ENCODE data around the gene MAD1L1. TPM values are rescaled to one million over a fixed set of nuclear protein-coding genes. Genes with fewer than 3 reads are reported as not detected.

MAD1L1 gene
- total RNA-seq, 1 donor from 2014 or later, result 57.6 TPM

DNA sequence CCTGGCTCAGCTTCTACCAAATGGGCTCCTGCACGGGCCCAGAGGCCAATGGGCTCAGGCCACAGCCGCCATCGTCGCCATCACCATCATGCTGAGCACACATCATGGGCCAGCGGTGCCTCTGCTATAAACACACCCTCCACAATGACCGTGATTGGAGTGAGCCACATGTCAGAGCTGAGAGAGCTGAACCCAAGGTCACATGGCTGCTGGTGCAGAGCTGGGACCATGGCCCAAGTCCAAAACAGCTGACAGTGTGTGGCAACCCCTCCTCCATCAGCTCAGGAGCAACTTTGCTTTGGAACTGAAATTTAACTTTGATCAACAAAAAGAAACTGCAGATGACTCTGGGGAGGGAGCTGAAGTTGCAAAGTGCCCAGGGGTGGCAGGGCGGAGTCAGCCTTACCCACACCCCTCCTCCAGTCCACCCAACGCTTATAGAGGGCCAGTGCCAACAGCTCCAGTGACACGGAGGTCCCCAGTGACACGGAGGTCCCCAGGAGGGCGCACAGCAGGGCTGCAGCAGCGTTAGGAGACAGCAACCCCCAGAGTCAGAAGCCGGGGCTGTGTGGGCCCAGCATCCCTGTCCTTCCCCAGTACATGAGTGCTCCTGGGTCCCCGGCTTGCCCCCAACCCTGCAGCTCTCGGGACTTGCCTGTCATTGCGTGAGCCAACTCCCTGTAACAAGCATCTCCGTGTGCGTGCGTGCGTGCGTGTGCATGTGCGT is 313.0 kb downstream of the MAD1L1 start:
- peaks cover 15% of the 10 kb centered on the region for H3K27me3 Mint-ChIP-seq (ENCODE audit: unreplicated experiment)
- no peak for TF ChIP-seq CTCF (IDR thresholded peaks at IDR 0.05; ENCODE audit: partially characterized antibody, unreplicated experiment)
- no peaks in the 10 kb centered on the region for H3K36me3 Mint-ChIP-seq (ENCODE audit: unreplicated experiment)
- H3K4me1 Mint-ChIP-seq (ENCODE audit: low read depth, unreplicated experiment), result peaks cover 20% of the 10 kb centered on the region
- H3K27ac Mint-ChIP-seq (ENCODE audit: unreplicated experiment), result no peak overlapping the region
- no peak overlapping the region for H3K4me3 Mint-ChIP-seq (ENCODE audit: unreplicated experiment)
- DNase-seq, result no peak
- no peaks in the 10 kb centered on the region for H3K9me3 Mint-ChIP-seq (ENCODE audit: unreplicated experiment)

DNA sequence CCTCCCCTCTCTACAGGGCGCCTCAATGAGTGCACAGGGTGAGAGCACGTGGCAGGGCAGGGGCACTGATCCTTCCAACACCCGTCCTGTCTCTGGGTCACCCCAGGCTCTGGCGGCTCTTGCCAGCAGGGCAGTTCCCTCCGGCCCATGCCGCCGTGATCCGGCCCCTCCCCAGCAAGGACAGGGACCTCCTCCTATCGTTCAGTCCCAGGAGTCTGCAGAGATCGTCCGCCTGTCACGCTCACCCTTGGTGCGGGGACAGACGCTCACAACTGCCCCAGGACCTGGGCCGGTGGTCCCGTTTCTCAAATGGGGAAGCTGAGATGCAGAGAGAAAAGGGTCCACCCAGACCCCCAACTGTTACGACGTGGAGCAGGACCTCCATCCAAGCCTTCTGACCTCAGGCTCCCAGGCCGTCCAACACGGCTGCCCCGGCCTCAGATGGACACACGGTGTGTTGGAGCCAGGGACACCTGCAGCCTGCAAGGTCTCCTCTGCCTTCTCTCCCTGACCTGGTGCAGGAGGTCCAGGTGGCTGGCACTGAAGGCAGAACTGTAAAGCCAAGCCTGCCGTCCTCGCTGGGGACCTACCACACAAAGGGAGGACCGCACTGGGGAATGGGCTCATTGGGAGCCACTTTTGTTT is 313.7 kb downstream of the MAD1L1 start:
- Mint-ChIP-seq H3K4me1 (ENCODE audit: low read depth, unreplicated experiment) (peaks cover 20% of the 10 kb centered on the region), H3K27ac (ENCODE audit: unreplicated experiment) (no peak overlapping the region), H3K4me3 (ENCODE audit: unreplicated experiment) (no peak overlapping the region), H3K27me3 (ENCODE audit: unreplicated experiment) (peaks cover 13% of the 10 kb centered on the region), H3K36me3 (ENCODE audit: unreplicated experiment) (no peaks in the 10 kb centered on the region), H3K9me3 (ENCODE audit: unreplicated experiment) (no peaks in the 10 kb centered on the region)
- TF ChIP-seq CTCF (IDR thresholded peaks at IDR 0.05; ENCODE audit: partially characterized antibody, unreplicated experiment), result no peak
- no peak for DNase-seq

GRCh38 chr7:1918063-1918645 is 314.6 kb downstream of the MAD1L1 start:
- no peak overlapping the region for H3K4me3 Mint-ChIP-seq (ENCODE audit: unreplicated experiment)
- H3K36me3 Mint-ChIP-seq (ENCODE audit: unreplicated experiment), result no peaks in the 10 kb centered on the region
- H3K9me3 Mint-ChIP-seq (ENCODE audit: unreplicated experiment), result peaks cover under 1% of the 10 kb centered on the region
- no peak overlapping the region for H3K27ac Mint-ChIP-seq (ENCODE audit: unreplicated experiment)
- no peak for DNase-seq
- H3K4me1 Mint-ChIP-seq (ENCODE audit: low read depth, unreplicated experiment), result peaks cover 20% of the 10 kb centered on the region
- no peak for TF ChIP-seq CTCF (IDR thresholded peaks at IDR 0.05; ENCODE audit: partially characterized antibody, unreplicated experiment)
- H3K27me3 Mint-ChIP-seq (ENCODE audit: unreplicated experiment), result peaks cover 13% of the 10 kb centered on the region

GRCh38 chr7:1917221-1918062 is 315.3 kb downstream of the MAD1L1 start:
- no peak overlapping the region for H3K4me3 Mint-ChIP-seq (ENCODE audit: unreplicated experiment)
- H3K27ac Mint-ChIP-seq (ENCODE audit: unreplicated experiment), result no peak overlapping the region
- H3K27me3 Mint-ChIP-seq (ENCODE audit: unreplicated experiment), result peaks cover 13% of the 10 kb centered on the region
- H3K4me1 Mint-ChIP-seq (ENCODE audit: low read depth, unreplicated experiment), result peaks cover 23% of the 10 kb centered on the region
- H3K9me3 Mint-ChIP-seq (ENCODE audit: unreplicated experiment), result peaks cover 3% of the 10 kb centered on the region
- DNase-seq, result no peak
- H3K36me3 Mint-ChIP-seq (ENCODE audit: unreplicated experiment), result no peaks in the 10 kb centered on the region
- no peak for TF ChIP-seq CTCF (IDR thresholded peaks at IDR 0.05; ENCODE audit: partially characterized antibody, unreplicated experiment)
